Dedifferentiated amniotic fluid mesenchymal stem cell (primary cell): ENCODE results near the gene PAK5.
A peak's percentile ranks its signal among the peaks of the same experiment; 100 is the strongest.

Source experiments
- DNase-seq: peaks from one replicate; pipeline ENCODE4 v3.0.0-alpha.2; 2016; ENCODE audit errors: extremely low spot score

Gene PAK5

DNA sequence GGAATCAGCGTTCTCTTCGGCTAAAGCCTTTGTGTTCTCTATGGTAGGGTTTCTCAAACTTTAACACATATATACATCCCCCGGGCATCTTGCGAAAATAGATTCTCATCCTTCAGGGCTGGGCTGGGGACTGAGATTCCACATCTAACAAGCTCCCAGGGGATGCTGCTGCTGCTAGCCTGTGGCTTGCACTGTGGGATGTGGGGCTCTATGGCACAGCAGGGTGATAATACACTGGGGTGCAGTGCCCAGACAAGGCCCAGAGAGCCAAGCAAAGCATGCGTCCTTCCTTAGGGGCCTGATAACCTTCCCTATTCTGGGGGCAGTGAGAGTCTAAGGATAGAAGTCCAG lies 222.4 kb downstream of the PAK5 start:
- no peak for DNase-seq

- DNase-seq: no peak
Observed at GRCh38 chr20:9615766-9616454, 223.0 kb downstream of the PAK5 start.

DNA sequence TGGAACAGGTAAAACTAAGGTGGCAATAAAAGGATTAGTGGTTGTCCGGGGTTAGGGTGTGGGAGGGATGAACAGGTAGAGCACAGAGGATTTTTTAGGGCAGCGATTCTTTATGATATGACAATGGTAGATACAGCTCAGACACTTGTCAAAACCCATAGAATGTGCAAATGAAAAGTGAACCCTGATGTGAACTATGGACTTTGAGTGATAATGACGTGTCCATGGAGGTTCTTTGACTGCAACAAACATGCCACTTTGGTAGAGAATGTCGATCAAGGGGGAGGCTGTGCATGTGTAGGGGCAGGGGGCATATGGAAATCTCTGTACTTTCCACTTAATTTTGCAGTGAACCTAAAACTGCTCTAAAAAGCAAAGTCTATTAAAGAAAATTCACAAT lies 223.8 kb downstream of the PAK5 start:
- no peak for DNase-seq

- DNase-seq: no peak
Observed at GRCh38 chr20:9613871-9614270, 225.0 kb downstream of the PAK5 start.

DNA sequence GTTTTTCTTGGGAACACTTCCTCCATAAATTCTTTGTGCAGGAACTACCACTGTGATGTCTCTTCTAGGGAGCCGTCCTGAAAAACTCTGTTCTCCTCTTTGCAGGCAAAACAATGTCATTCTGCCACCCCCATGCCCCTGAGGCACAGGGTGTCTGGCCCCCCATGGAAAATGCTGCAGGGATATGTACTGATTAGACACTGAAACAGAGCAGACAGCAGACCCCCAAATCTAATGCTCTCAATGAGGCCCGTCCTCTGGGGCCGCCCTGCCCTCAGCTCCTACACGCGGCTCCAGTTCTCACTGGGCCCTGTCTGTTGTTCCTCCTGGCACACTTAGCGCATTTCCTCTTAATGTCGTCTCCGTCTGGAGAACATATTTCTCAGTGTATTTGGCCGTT lies 227.0 kb downstream of the PAK5 start:
- no peak for DNase-seq

DNA sequence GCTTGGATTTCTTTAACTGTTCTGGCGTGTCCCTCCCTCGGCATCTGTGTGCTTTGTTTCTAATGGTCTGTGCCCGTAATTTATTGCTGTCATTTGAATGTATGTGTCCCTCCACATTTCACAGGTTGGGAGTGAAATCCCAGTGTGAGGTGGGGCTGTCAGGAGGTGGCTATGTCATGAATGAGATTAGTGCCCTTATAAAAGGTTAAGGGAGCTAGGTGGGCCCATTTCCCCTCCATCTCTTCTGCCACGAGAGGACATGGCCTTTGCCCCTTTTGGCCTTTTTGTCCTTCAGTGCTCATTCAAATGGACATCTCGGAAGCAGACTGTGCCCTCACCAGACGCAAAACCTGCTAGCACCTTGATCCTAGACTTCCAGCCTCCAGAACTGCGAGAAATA lies 228.2 kb downstream of the PAK5 start:
- DNase-seq: no peak

GRCh38 chr20:9609887-9610502 lies 228.9 kb downstream of the PAK5 start:
- peak; percentile 84 for DNase-seq

GRCh38 chr20:9608639-9609340 lies 230.1 kb downstream of the PAK5 start:
- no peak for DNase-seq

DNA sequence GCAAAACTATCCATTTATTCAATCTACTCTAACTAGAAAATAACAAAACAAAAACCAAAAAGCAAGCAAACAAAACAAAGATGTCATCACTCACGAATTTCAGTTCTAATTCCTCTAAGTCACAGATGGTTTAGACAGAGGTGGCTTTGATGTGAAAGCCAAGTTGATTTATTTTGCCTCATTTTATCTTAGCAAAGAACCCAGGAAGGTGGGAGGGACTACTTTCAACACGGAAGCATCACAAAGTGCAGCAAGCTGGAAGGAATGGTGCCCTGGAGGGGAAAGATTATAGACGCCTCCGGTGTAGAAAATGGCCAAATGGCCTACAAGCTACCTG lies 236.1 kb downstream of the PAK5 start:
- DNase-seq: no peak

GRCh38 chr20:9600562-9600961 lies 238.3 kb downstream of the PAK5 start:
- DNase-seq: no peak

- DNase-seq: no peak
Observed at GRCh38 chr20:9597547-9597946, 241.3 kb downstream of the PAK5 start.

DNA sequence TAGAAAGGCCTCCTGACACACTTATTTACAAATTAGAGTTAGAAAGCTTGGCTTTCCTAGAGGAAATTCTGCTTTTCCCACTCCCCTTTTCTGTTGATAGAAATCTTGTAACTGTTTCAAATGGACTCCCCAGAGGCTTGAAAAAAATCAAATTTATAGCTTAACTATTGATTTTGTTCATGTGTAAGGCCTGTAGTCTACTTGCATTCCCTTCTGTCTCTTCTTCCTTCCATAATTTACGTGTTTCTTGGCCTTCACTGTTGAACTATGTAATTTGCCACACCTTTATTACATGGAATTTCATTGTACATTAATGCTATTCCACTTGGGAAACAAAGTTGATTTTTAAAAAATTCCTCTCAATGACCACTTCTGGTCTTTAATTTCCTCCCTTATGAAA lies 243.1 kb downstream of the PAK5 start:
- no peak for DNase-seq

DNA sequence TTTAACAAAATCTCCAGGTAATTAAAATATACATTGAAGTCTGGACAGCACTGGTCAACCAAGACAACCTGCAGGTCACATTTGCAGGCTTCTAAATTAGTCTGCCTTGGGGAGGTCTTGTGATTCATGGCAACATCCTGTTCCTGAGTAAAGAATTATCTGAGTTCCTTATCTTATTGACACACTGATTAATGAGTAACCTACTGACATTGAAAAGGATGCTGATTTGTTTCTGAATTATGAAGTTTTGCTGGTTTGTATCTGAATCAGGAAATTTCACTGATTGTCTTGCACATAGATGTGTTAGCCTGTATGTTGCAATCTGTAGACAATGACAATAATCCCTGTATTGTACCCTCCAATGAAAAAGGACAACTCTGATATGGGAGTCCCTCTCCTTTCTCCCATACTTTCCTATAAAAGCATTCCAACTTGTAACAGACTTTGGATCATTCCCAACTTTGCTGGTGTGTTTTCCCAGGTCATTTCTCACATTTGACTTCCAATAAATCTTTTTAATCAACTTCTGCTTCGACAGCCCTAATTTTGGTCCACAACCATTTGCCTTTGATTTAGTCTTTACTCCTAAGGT lies 244.5 kb downstream of the PAK5 start:
- DNase-seq: no peak

- no peak for DNase-seq
Observed at GRCh38 chr20:9592419-9592818, 246.5 kb downstream of the PAK5 start.

GRCh38 chr20:9591080-9591479 lies 247.8 kb downstream of the PAK5 start:
- DNase-seq: no peak

DNA sequence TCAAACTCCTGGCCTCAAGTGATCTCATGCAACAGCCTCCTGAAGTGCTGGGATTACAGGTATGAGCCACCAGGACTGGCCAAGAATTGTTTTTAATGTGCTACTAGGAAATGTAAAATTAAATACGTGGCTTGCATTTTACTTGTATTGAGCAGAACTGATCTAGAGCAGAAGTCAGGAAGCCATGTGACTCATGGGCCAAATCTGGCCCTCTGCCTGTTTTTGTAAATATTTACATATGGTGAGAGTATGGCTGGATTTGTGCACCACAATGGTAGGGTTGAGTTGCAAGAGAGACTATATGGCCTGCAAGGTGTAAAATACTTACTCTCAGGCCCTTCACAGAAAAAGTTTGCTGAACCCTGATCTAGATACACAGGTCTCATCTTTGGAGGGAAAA lies 248.7 kb downstream of the PAK5 start:
- DNase-seq: no peak

DNA sequence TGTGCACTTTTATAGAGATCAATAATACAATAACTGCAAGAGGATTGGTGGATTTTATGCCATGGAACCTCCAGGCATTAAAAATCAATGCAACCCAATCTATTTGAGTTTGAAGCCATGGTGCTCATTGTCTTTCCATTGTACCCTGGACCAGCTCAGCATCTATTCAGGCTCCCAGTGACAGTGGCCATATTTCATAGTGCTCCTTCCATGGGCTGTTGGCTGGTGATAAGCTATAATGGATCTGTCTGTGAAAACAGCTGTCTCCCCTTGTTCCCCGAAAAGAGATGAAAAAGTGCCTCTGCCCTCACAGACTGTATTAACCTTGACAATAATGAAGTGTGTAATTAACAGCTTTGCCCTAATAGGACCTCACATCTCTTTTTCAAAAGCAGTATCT lies 250.2 kb downstream of the PAK5 start:
- DNase-seq: no peak

DNA sequence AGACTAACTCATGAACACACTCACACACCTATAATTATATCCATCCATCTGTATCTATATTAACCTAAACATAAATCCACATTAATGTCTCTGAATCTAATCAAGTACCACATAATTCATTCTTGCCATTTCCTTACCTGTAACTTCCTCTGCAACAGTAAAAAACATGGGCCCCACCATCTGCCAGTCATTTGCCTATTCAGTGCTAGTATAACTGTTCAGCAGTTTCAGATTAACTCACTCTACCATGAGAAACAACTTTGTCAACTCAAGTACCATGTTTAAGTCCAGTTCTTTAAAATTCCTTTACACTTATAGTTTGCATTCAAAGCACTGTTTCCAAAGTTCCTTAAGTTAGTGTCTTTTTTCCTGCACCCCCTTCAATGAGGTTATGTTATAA lies 255.7 kb downstream of the PAK5 start:
- no peak for DNase-seq

- DNase-seq: no peak
Observed at GRCh38 chr20:9582137-9582536, 256.7 kb downstream of the PAK5 start.

GRCh38 chr20:9581509-9581908 lies 257.4 kb downstream of the PAK5 start:
- DNase-seq: no peak

DNA sequence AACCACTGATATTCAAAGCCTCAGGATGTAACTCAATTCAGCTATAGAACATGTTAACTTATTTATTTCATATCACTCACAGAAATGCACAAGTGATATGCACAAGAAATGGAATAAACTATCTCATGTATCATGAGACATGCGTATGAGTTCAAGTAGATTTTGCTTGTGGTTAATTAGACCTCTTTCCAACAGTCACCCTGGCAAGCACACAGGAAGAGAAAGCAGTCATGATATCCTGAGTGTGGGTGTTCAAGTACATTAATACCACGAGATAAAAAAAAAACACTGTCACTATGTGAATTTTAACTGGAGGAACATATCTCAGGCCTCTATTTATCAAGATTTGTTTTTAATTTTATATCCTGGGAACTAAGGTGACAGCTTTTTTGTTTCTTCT lies 260.3 kb downstream of the PAK5 start:
- no peak for DNase-seq

DNA sequence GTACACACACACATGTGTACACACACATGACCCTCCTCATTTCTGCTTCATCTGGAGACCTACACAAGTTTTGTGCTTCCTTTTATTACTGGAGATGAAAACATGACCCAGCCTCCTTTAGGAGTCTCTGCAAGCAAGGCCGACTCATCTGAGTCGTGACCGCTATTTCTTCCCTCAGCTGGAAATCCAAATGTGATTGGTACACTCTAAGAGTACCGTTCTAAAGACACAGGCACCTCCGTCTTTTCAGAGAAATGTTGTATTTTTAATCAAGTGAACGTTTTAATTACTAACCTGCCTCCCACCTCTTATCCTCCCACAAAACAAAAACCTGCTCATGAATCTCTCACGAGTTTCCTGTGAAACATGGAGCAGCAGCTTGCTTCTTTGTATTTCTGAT lies 261.5 kb downstream of the PAK5 start:
- no peak for DNase-seq

DNA sequence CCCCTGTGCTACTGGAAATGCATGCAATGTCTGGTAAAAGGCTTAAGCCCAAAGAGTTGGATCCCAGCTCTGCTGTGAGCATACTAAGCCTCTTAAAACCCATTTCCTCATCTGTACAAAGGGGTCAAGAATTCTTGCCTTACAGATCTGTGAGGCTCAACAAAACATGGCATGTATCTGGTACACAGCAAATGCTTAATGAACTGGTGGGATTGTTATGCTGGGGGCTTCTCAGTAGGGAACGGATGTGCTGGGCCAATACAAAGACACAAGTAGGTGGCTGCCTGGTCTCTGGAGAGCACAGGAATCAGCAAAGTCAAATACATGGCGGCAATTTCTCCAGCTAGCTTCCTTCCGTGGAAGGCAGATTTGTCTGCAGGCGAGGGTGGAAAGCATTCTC lies 262.2 kb downstream of the PAK5 start:
- no peak for DNase-seq
